ENCODE data around the gene MLEC. TPM values are rescaled to one million over a fixed set of nuclear protein-coding genes. Genes with fewer than 3 reads are reported as not detected.
"Not testable (repeated sequence)": the region's sequence is repeated elsewhere in the genome, so short reads cannot be mapped to it uniquely, and the experiment has no call there.

MLEC gene
- total RNA-seq, 1 donor from 2014 or later = 335 TPM

- no peak for DNase-seq (ENCODE audit: low spot score)
Observed at GRCh38 chr12:120662879-120663278, 24.1 kb upstream of the MLEC start.

- no peak for DNase-seq (ENCODE audit: low spot score)
Observed at GRCh38 chr12:120663741-120664140, 23.2 kb upstream of the MLEC start.

GRCh38 chr12:120666571-120667390 lies 20.2 kb upstream of the MLEC start:
- no peak for DNase-seq (ENCODE audit: low spot score)

GRCh38 chr12:120668091-120668867 lies 18.7 kb upstream of the MLEC start:
- no peak for DNase-seq (ENCODE audit: low spot score)

GRCh38 chr12:120668868-120669840 lies 17.8 kb upstream of the MLEC start:
- DNase-seq (ENCODE audit: low spot score) = peak; percentile 48

GRCh38 chr12:120670237-120670636 lies 16.7 kb upstream of the MLEC start:
- not testable (repeated sequence) for DNase-seq (ENCODE audit: low spot score)

GRCh38 chr12:120670667-120671066 lies 16.3 kb upstream of the MLEC start:
- no peak for DNase-seq (ENCODE audit: low spot score)

GRCh38 chr12:120674097-120674636 lies 12.8 kb upstream of the MLEC start:
- no peak for DNase-seq (ENCODE audit: low spot score)

- DNase-seq (ENCODE audit: low spot score) = no peak
Observed at GRCh38 chr12:120677765-120678473, 9.0 kb upstream of the MLEC start.

- no peak for DNase-seq (ENCODE audit: low spot score)
Observed at GRCh38 chr12:120678572-120678971, 8.4 kb upstream of the MLEC start.

- no peak for DNase-seq (ENCODE audit: low spot score)
Observed at GRCh38 chr12:120680165-120680738, 6.7 kb upstream of the MLEC start.

- DNase-seq (ENCODE audit: low spot score) = no peak
Observed at GRCh38 chr12:120684523-120684932, 2.4 kb upstream of the MLEC start.

GRCh38 chr12:120685522-120685921 lies 1.4 kb upstream of the MLEC start:
- no peak for DNase-seq (ENCODE audit: low spot score)

GRCh38 chr12:120686151-120686689 lies 729 bp upstream of the MLEC start:
- peak; percentile 99 for DNase-seq (ENCODE audit: low spot score)

- DNase-seq (ENCODE audit: low spot score) = no peak
Observed at GRCh38 chr12:120687578-120688289, 785 bp downstream of the MLEC start.

- DNase-seq (ENCODE audit: low spot score) = peak; percentile 57
Observed at GRCh38 chr12:120688527-120689071, 1.6 kb downstream of the MLEC start.

- DNase-seq (ENCODE audit: low spot score) = no peak
Observed at GRCh38 chr12:120689397-120690082, 2.6 kb downstream of the MLEC start.

- DNase-seq (ENCODE audit: low spot score) = no peak
Observed at GRCh38 chr12:120690083-120690450, 3.1 kb downstream of the MLEC start.

GRCh38 chr12:120690978-120691377 lies 4.0 kb downstream of the MLEC start:
- no peak for DNase-seq (ENCODE audit: low spot score)
